Stimulated activated naive CD4-positive, alpha-beta T cell (primary cell): ENCODE measurements around the gene CNIH2.
"Not testable (repeated sequence)": the region's sequence is repeated elsewhere in the genome, so short reads cannot be mapped to it uniquely, and the experiment has no call there.

Experiments
- DNase-seq, 6 experiments: peaks; one replicate each; lab custom pipeline; 2025; lab: John Stamatoyannopoulos, UW

CNIH2 gene

GRCh38 chr11:66277471-66278362 lies at the start of gene CNIH2:
Gene CNIH2, plus strand, starts transcription at chr11:66278175. Its CDS starts 282 bp downstream, at chr11:66278457.
- DNase-seq, result peak; percentile 30 to 59 (median 44)

- no peak for DNase-seq
These were observed 49.5 kb upstream of the CNIH2 start for GRCh38 chr11:66228521-66228920.

- DNase-seq, result no peak
These were observed 47.8 kb upstream of the CNIH2 start for GRCh38 chr11:66230156-66230555.

- no peak for DNase-seq
These were observed 47.0 kb upstream of the CNIH2 start for GRCh38 chr11:66230978-66231377.

- DNase-seq, result no peak
These were observed 46.4 kb upstream of the CNIH2 start for GRCh38 chr11:66231561-66231960.

- DNase-seq, result no peak
These were observed 45.2 kb upstream of the CNIH2 start for GRCh38 chr11:66232769-66233168.

- no peak for DNase-seq
These were observed 44.7 kb upstream of the CNIH2 start for GRCh38 chr11:66233301-66233700.

- no peak for DNase-seq
These were observed 42.8 kb upstream of the CNIH2 start for GRCh38 chr11:66235141-66235540.

- no peak for DNase-seq
These were observed 40.1 kb upstream of the CNIH2 start for GRCh38 chr11:66237867-66238266.

- no peak for DNase-seq
These were observed 39.1 kb upstream of the CNIH2 start for GRCh38 chr11:66238786-66239413.

GRCh38 chr11:66239511-66239910 lies 38.5 kb upstream of the CNIH2 start:
- no peak for DNase-seq

- no peak for DNase-seq
These were observed 37.8 kb upstream of the CNIH2 start for GRCh38 chr11:66239998-66240780.

- DNase-seq, result no peak
These were observed 37.2 kb upstream of the CNIH2 start for GRCh38 chr11:66240781-66241136.

- no peak for DNase-seq
These were observed 35.7 kb upstream of the CNIH2 start for GRCh38 chr11:66242095-66242765.

GRCh38 chr11:66243782-66244535 lies 34.0 kb upstream of the CNIH2 start:
- DNase-seq, result no peak

GRCh38 chr11:66247295-66247694 lies 30.7 kb upstream of the CNIH2 start:
- no peak for DNase-seq

GRCh38 chr11:66247801-66248200 lies 30.2 kb upstream of the CNIH2 start:
- DNase-seq, result no peak

- no peak for DNase-seq
These were observed 29.1 kb upstream of the CNIH2 start for GRCh38 chr11:66248903-66249302.

GRCh38 chr11:66251809-66252208 lies 26.2 kb upstream of the CNIH2 start:
- no peak for DNase-seq

- DNase-seq, result not testable (repeated sequence)
These were observed 24.9 kb upstream of the CNIH2 start for GRCh38 chr11:66253081-66253480.

- DNase-seq, result no peak
These were observed 19.5 kb upstream of the CNIH2 start for GRCh38 chr11:66258473-66258893.
